K562 (cell line): ENCODE data around the gene COL9A2. TPM values are rescaled to one million over a fixed set of nuclear protein-coding genes. Genes with fewer than 3 reads are reported as not detected.
A peak's percentile ranks its signal among the peaks of the same experiment; 100 is the strongest.

ENCODE experiments used
- ATAC-seq: fragments of 200-7000 bp; cut with Tn5 transposase; 3 replicates; pipeline ENCODE4 v1.9.1; 2020; ENCODE audit warnings: moderate library complexity
- BruUV-seq: library from RNA; stranded (reverse); fragments of 400-500 nt; replicated peaks from 2 replicates; lab custom pipeline; 2021; lab: Mats Ljungman, UMichigan
- CTCF ChIA-PET: fragments of 300-600 bp; formaldehyde crosslinking; extraction: SDS; loops from one replicate; lab custom pipeline; 2021; ENCODE audit warnings: low intra/inter-chr PET ratio; lab: Yijun Ruan, JAX
- POLR2A ChIA-PET: fragments of 300-600, 350-650 bp; sonication (Branson Sonifier 250); formaldehyde crosslinking; extraction: SDS; loops from one replicate; lab custom pipeline; 2021; ENCODE audit warnings: antibody characterized with exemption, inconsistent platforms; lab: Yijun Ruan, JAX
- DNase-seq, 4 experiments: peaks; one replicate each; pipeline versions ENCODE4 v3.0.0 to v3.0.0-alpha.2; 2011 to 2018; ENCODE audit warnings: low spot score in 3 of 4, mixed read lengths in 3 of 4; ENCODE audit errors: extremely low read depth in 1 of 4
- FAIRE-seq: peaks from 2 replicates; lab custom pipeline; 2011; peaks lifted over from hg19 to GRCh38; lab: Jason Lieb, UNC
- H2AFZ ChIP-seq: 2 replicates; pipeline ENCODE4 v1.6.0; 2011; ENCODE audit warnings: low read depth, low read length, control low read depth, inconsistent platforms
- H3K27ac ChIP-seq: fragments of 200-600 bp; 3 replicates; pipeline ENCODE4 v1.8.0; 2011; ENCODE audit warnings: low read depth, mild to moderate bottlenecking, control low read depth, inconsistent platforms, low read length, moderate library complexity, mixed read lengths; ENCODE audit errors: extremely low read depth
- H3K27me3 ChIP-seq, 2 experiments: fragments of 300-600 bp in 1 of 2; 2 replicates in 1 of 2; 3 replicates in 1 of 2; pipeline versions ENCODE4 v1.6.0 to v1.8.0; 2011; ENCODE audit warnings: inconsistent platforms in 2 of 2, low read length in 2 of 2, mild to moderate bottlenecking in 1 of 2, mixed read lengths in 1 of 2, moderate library complexity in 1 of 2; ENCODE audit not compliant: control insufficient read depth in 2 of 2, insufficient read depth in 2 of 2
- H3K36me3 ChIP-seq: fragments of 300-600 bp; 3 replicates; pipeline ENCODE4 v1.8.0; 2011; ENCODE audit warnings: mild to moderate bottlenecking, low read length, inconsistent platforms; ENCODE audit not compliant: control insufficient read depth, insufficient read depth
- H3K4me1 ChIP-seq, 2 experiments: fragments of 200-600 bp in 1 of 2; replicated peaks in 1 of 2; 2 replicates in 1 of 2; 3 replicates in 1 of 2; pipeline versions ENCODE4 v1.5.1 to v1.8.0; 2011; ENCODE audit warnings: inconsistent platforms in 2 of 2, low read length in 2 of 2, mild to moderate bottlenecking in 1 of 2, mixed read lengths in 1 of 2, moderate library complexity in 1 of 2; ENCODE audit not compliant: control insufficient read depth in 2 of 2, insufficient read depth in 2 of 2
- H3K4me2 ChIP-seq: 2 replicates; pipeline ENCODE4 v1.6.1; 2011; ENCODE audit warnings: low read length, control low read depth, inconsistent platforms, mixed read lengths; ENCODE audit not compliant: insufficient read depth
- H3K4me3 ChIP-seq: fragments of 200-600 bp; sonication (generic), shearing (Covaris generic); 2 replicates; pipeline ENCODE4 v1.5.1; 2016; ENCODE audit warnings: control low read depth, inconsistent platforms
- H3K79me2 ChIP-seq: fragments of 200-600 bp; 3 replicates; pipeline ENCODE4 v1.8.0; 2011; ENCODE audit warnings: low read length, inconsistent platforms; ENCODE audit not compliant: control insufficient read depth, insufficient read depth
- H3K9ac ChIP-seq, 2 experiments: 2 replicates each; pipeline versions ENCODE4 v1.6.0 to v1.6.1; 2011; ENCODE audit warnings: low read depth in 2 of 2, low read length in 2 of 2, control low read depth in 1 of 2, inconsistent platforms in 1 of 2, mild to moderate bottlenecking in 1 of 2, mixed read lengths in 1 of 2; ENCODE audit not compliant: insufficient read depth in 1 of 2
- H3K9me1 ChIP-seq: one replicate; pipeline ENCODE4 v1.6.0; 2011; ENCODE audit warnings: inconsistent platforms, mild to moderate bottlenecking, low read length, moderate library complexity; ENCODE audit not compliant: control insufficient read depth, insufficient read depth
- H3K9me3 ChIP-seq: replicated peaks from 2 replicates; pipeline ENCODE4 v1.5.1; 2011; ENCODE audit warnings: low read depth, low read length, inconsistent platforms; ENCODE audit not compliant: control insufficient read depth, insufficient read depth
- H4K20me1 ChIP-seq: replicated peaks from 2 replicates; pipeline ENCODE4 v1.6.1; 2011; ENCODE audit warnings: low read length, inconsistent platforms, mixed read lengths; ENCODE audit not compliant: control insufficient read depth, insufficient read depth
- EGR1 ChIP-seq: fragments of 450-650 bp; conservative IDR thresholded peaks from 2 replicates; pipeline ENCODE4 v1.6.1; 2017; ENCODE audit warnings: mild to moderate bottlenecking
- ESRRA ChIP-seq: fragments of 450-650 bp; IDR thresholded peaks from 2 replicates; pipeline ENCODE4 v1.6.1; 2014; ENCODE audit warnings: low read depth, mild to moderate bottlenecking, moderate library complexity, borderline replicate concordance
- ZNF224 ChIP-seq: sonication (generic); formaldehyde crosslinking; IDR thresholded peaks from 2 replicates; pipeline ENCODE4 v1.8.0; 2022; ENCODE audit warnings: mild to moderate bottlenecking, missing genetic modification reagents
- WGBS: fragments of 100-300 bp; shearing (Covaris generic); methylation state at CpG from one replicate; pipeline ENCODE4 v1.1.6; 2016; ENCODE audit warnings: low coverage, mixed read lengths; ENCODE audit not compliant: insufficient coverage; ENCODE audit errors: missing lambda C conversion rate; 5-methylcytosine and 5-hydroxymethylcytosine counted together
- in situ Hi-C: fragments of 300-500 bp; cut with MboI; formaldehyde crosslinking; loops from 4 replicates; pipeline ENCODE4 v1.15.0; 2018; ENCODE audit warnings: inconsistent platforms, mixed read lengths
- intact Hi-C: fragments of 100-400 bp; cut with micrococcal nuclease; formaldehyde crosslinking; loops from 2 replicates; pipeline ENCODE4 v1.14.2; 2022
- polyA plus RNA-seq, 8 experiments: library from polyadenylated mRNA; depleted of rRNA in 4 of 8; stranded (reverse) in 5 of 8; unstranded in 3 of 8; fragments of >200 nt; fragmentation: Nextera tagmentation in 2 of 8; fragmentation: Illumina TruSeq in 1 of 8; extraction: Ambion mirVana in 2 of 8; extraction: Trizol in 1 of 8; gene quantifications; 2 replicates each; pipeline versions ENCODE4 v1.2.1 to v1.2.3, GENCODE V29; 2011 to 2014; ENCODE audit warnings: inconsistent platforms in 1 of 8, missing spikeins in 1 of 8
- total RNA-seq, 7 experiments: library from RNA; depleted of rRNA in 6 of 7; stranded (reverse); fragments of >200 nt in 6 of 7; fragmentation: Illumina TruSeq in 2 of 7; extraction: Trizol in 2 of 7; gene quantifications; 2 replicates each; pipeline versions ENCODE4 v1.2.1 to v1.2.3, GENCODE V29; 2011 to 2021; ENCODE audit warnings: low replicate concordance in 1 of 7
- TF ChIP-seq, protein P1 (sequence below): sonication (generic); formaldehyde crosslinking; IDR thresholded peaks from 2 replicates; pipeline ENCODE4 v1.8.1; 2022; ENCODE audit warnings: missing genetic modification reagents

COL9A2 gene
- total and polyA plus RNA-seq, 9 of the 15 experiments (the other 6 are each of a cell fraction or from before 2014, with no cell fraction given) = 0.03 to 2.2 (median 0.31) TPM

DNA sequence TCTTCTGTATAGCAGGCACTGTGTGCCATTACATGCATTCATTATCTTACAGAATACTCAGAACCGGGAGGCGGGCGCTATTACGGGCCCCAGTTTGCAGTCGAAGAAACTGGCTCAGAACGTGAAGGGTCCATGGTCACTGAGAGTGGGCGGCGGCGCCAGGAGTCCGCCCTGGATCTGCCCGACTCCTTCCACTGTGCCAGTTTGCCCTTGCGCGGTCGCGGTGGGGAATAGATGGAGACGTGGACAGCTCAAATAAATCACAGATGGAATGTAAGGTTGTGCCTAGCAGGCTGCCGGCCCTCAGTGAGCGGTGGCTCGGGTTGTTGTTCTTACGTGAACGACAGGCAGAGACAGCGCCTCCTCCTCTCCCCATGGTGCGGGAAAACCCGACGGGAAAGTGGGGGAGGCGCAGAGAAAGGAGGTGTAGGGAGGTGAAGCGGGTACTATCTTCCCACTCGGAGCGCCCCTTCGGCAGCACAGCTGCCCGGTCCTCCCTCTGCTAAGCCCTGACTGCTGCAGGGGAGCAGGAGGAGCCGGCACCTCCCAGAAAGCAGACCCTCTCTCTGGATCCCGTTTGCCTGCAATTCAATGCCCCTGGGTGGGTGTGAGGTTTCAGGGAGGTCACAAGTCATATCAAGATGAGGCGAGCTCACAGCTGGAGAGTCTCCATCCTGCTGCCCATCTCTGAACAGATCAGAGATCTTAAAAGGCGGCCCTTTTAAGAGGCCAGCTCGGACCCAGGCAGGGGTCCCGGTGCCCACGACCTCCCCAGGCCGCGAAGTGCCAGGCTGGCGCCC is 1.1 kb downstream of the COL9A2 start:
- H3K9me3 ChIP-seq = no peaks in the 10 kb centered on the region
- FAIRE-seq (no peak), ATAC-seq (no peak)
- CTCF ChIA-PET = interaction anchor here (0.6 to 2.1 kb wide), 3 partner anchors 89 to 163 kb away, joined by 3 to 8 read pairs (median 3); no protein-coding TSS in a partner anchor
- TF ChIP-seq EGR1 (0 out of 2 replicates have a peak, but pooled peaks have one; percentile 2), ESRRA (no peak), ZNF224 (CRISPR knock-in tag) (no peak)
- TF ChIP-seq, protein P1, sequence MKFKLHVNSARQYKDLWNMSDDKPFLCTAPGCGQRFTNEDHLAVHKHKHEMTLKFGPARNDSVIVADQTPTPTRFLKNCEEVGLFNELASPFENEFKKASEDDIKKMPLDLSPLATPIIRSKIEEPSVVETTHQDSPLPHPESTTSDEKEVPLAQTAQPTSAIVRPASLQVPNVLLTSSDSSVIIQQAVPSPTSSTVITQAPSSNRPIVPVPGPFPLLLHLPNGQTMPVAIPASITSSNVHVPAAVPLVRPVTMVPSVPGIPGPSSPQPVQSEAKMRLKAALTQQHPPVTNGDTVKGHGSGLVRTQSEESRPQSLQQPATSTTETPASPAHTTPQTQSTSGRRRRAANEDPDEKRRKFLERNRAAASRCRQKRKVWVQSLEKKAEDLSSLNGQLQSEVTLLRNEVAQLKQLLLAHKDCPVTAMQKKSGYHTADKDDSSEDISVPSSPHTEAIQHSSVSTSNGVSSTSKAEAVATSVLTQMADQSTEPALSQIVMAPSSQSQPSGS (CRISPR knock-in tag) = 0 out of 2 replicates have a peak, but pooled peaks have one; percentile 18
- TF ChIP-seq, all 486 proteins: peak for 2
- DNase-seq = peak in 1 of 4 experiments; percentile 12
- H3K4me1 ChIP-seq = peaks cover 36 to 67% of the 10 kb centered on the region in 2 experiments
- H3K9ac ChIP-seq = 0 out of 4 replicates have a peak overlapping the region, but pooled peaks of 1 of the 2 experiments have one; percentile 89
- no peak overlapping the region for H3K4me2 ChIP-seq
- H3K36me3 ChIP-seq = no peaks in the 10 kb centered on the region
- in situ Hi-C loops (no loop called here), intact Hi-C loops (loop anchor here (5.0 kb wide), 1 partner anchor 86 kb away; no protein-coding TSS in a partner anchor)
- peak overlapping the region; percentile 98 for H2AFZ ChIP-seq
- H3K4me3 ChIP-seq = no peak overlapping the region
- BruUV-seq = no TSS peak
- POLR2A ChIA-PET = interaction anchor here (0.7 to 1.6 kb wide), 10 partner anchors 8 to 440 kb away, joined by 3 to 12 read pairs (median 4); no protein-coding TSS in a partner anchor
- WGBS = 77% methylated on average over 34 of the region's 41 CpGs
- no peaks in the 10 kb centered on the region for H3K27me3 ChIP-seq
- no peaks in the 10 kb centered on the region for H3K79me2 ChIP-seq
- H3K27ac ChIP-seq = no peak overlapping the region
- no peaks in the 10 kb centered on the region for H4K20me1 ChIP-seq
- no peaks in the 10 kb centered on the region for H3K9me1 ChIP-seq
